ENCODE measurements around the gene CD36. TPM values are rescaled to one million over a fixed set of nuclear protein-coding genes. Genes with fewer than 3 reads are reported as not detected.

Gene CD36
- polyA plus RNA-seq, 1 donor from 2014 or later: 0.69 TPM

GRCh38 chr7:80724249-80724871 lies 85.9 kb downstream of the CD36 start:
- Mint-ChIP-seq H3K27me3 (no peaks in the 10 kb centered on the region), H3K36me3 (no peaks in the 10 kb centered on the region), H3K4me1 (peaks cover 0 to 1% (median 0%) of the 10 kb centered on the region in 3 donors), H3K27ac (no peak overlapping the region), H3K4me3 (no peak overlapping the region), H3K9me3 (peaks cover 0 to 2% (median 1%) of the 10 kb centered on the region in 3 donors)

- no peaks in the 10 kb centered on the region for H3K36me3 Mint-ChIP-seq
- H3K4me1 Mint-ChIP-seq: peaks cover 0 to 1% (median 0%) of the 10 kb centered on the region in 3 donors
- peaks cover 0 to 2% (median 1%) of the 10 kb centered on the region in 3 donors for H3K9me3 Mint-ChIP-seq
- no peak overlapping the region for H3K27ac Mint-ChIP-seq
- no peak overlapping the region for H3K4me3 Mint-ChIP-seq
- no peaks in the 10 kb centered on the region for H3K27me3 Mint-ChIP-seq
These were observed 86.8 kb downstream of the CD36 start for GRCh38 chr7:80725181-80725611.

Other genes starting within 250 kb of the CD36 start
- not detected for gene GNAT3, start 126.6 kb upstream of the CD36 start, polyA plus RNA-seq

Measured in IgD-negative memory B cell (primary cell).